Sigmoid colon (tissue), 4 donors: ENCODE measurements around the gene GPR160.

Experiments used
- CTCF ChIP-seq, 4 experiments: fragments of 450-650 bp in 3 of 4; fragments of 200-600 bp in 1 of 4; IDR thresholded peaks; one replicate each; pipeline ENCODE4 v1.5.1; 2016 to 2019; ENCODE audit warnings: antibody characterized with exemption in 4 of 4, mild to moderate bottlenecking in 3 of 4, moderate library complexity in 2 of 4
- POLR2AphosphoS5 ChIP-seq, 4 donors: sonication (generic); formaldehyde crosslinking; IDR thresholded peaks; one replicate each; pipeline ENCODE4 v1.6.1; 2017; ENCODE audit warnings: antibody characterized with exemption in 4 of 4

- no peak for TF ChIP-seq CTCF (IDR thresholded peaks at IDR 0.05)
- no peak for TF ChIP-seq POLR2AphosphoS5 (IDR thresholded peaks at IDR 0.05)
These were observed 14.6 kb upstream of the GPR160 start for GRCh38 chr3:170023165-170023564.
